Activated CD4-positive, alpha-beta T cell treated with anti-CD3 and anti-CD28 coated beads for 48 hours (primary cell): ENCODE results near the gene MTM1.

Experiments
- DNase-seq: peaks from one replicate; pipeline ENCODE4 v3.0.0-alpha.2; 2020

MTM1 gene

GRCh38 chrX:150683112-150683511, 114.7 kb downstream of the MTM1 start:
- no peak for DNase-seq

- no peak for DNase-seq
Measured at GRCh38 chrX:150683536-150684146, 115.2 kb downstream of the MTM1 start.

- no peak for DNase-seq
Measured at GRCh38 chrX:150688911-150689451, 120.6 kb downstream of the MTM1 start.

DNA sequence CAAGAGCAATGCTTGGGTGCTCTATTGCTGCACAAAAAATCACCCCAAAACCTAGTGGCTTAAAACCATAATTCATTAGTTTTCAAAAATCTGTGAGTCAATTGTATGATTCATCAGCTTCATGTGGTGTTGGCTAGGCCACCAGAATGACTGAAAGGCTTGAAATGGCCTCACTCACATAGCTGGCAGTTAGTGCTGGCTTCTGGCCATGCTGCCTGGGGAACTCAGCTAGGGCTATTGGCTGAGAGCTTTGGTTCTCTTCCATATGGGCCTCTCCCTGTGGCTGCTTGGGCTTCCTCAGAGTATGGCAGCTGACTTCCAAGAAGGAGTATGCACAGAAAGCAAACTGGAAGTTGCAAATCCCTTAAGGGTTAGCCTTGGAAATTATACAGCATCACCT, 121.7 kb downstream of the MTM1 start:
- peak; percentile 30 for DNase-seq

- DNase-seq = peak; percentile 23
Measured at GRCh38 chrX:150692296-150692695, 123.9 kb downstream of the MTM1 start.

DNA sequence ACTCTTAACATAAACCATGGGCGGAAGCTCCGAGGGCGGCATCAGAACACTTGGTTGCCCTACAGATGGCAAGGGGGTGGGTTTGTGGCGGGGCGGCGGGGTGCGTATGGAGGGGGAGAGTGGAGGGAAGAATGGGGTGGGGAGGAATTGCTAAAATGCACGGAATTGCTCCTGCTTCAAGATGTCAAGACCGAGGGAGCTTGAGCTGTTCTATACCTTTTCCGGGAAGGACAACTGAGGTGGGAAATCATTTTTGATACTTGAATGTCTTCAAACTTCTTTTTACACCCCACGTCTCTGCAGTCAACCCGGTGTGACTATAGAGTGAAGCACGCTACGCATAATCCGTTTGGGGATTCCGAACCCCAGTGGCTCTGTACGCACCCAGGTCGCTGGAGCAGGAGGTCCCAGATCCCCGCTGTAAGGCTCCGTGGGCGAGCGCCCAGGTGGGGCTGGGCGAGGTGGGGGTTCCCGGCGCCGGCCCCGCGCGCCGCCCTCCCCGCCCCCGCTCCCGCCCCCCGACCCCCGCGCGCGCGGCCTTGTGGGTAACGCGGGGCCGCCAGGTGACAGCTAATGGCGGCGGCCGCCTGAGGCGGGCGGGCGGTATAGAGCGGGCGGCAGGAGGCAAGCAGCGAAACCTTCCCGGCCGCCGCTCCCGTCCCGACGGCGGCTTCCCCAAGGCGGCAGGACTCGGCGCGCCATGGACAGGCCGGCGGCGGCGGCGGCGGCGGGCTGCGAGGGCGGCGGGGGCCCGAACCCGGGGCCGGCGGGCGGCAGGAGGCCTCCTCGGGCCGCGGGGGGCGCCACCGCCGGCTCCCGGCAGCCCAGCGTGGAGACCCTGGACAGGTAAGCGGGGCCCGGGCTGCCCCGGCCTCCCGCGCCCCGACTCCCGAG, 124.7 kb downstream of the MTM1 start, which contains the start of gene MTMR1:
Gene MTMR1 (plus strand): TSS at position 566 of the 894 bp plus-strand sequence. CDS start 135 bp downstream, at position 701.
- peak; percentile 52 for DNase-seq

- DNase-seq = peak; percentile 81
Measured at GRCh38 chrX:150693725-150694574, 125.5 kb downstream of the MTM1 start.

- peak; percentile 60 for DNase-seq
Measured at GRCh38 chrX:150694738-150695410, 126.5 kb downstream of the MTM1 start.

DNA sequence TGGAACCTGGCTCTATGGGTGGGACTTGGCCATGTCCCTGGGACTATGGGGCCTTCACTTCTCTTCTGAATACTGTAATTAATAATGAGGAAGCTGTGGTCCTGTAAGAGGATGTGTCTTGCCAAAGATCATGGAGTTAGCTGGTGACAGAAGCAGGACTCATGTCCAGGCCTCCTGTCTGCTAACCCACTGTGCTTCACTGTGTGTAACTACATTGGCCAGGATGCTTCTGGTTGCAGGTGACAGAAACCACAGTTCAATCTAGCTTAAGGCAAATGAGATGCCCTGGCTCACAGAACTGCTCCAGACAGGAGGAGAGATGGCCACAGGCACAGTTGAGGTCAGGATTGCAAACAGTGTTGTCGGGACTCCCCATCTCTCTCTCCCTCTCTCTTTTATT, 127.9 kb downstream of the MTM1 start:
- no peak for DNase-seq

DNA sequence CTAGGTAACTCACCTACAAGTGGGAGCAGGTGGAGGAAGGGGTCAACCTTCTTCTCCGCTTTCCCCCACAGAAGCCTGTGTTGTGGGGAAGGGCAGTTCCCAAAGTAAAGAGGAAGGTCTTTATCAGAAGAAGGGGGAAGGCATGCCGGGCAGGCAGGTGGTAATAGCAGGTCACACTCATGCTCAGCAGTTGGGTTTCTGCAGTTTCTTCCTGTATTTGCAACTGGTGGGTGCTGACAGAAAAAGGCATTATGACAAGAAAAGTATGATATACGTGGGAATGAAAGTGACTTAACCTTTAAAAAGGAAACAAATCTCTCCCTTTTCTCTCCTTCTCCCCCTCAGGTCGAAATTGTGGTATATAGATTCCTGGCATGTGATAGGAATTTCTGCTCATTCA, 128.4 kb downstream of the MTM1 start:
- DNase-seq = peak; percentile 38

- DNase-seq = peak; percentile 41
Measured at GRCh38 chrX:150697641-150698040, 129.2 kb downstream of the MTM1 start.

- DNase-seq = no peak
Measured at GRCh38 chrX:150698981-150699380, 130.6 kb downstream of the MTM1 start.

- no peak for DNase-seq
Measured at GRCh38 chrX:150700107-150700506, 131.7 kb downstream of the MTM1 start.

DNA sequence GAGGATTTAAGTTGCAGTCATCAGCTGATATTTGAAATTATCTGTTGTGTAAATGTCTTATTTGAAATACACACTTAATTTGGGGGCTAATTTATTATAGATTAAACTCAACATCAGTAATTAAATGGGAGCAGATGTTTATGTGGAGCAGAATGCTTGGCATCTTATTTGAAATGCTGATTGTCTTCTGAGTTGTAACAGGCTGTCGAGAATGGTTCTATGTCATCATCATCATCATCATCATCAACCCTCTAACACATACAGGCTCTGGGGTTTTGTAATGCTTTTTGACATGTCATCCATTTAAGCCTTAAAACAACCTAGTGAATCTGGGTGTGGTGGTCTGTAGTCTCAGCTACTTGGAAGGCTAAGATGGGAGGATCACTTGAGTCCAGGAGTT, 133.0 kb downstream of the MTM1 start:
- DNase-seq = no peak

DNA sequence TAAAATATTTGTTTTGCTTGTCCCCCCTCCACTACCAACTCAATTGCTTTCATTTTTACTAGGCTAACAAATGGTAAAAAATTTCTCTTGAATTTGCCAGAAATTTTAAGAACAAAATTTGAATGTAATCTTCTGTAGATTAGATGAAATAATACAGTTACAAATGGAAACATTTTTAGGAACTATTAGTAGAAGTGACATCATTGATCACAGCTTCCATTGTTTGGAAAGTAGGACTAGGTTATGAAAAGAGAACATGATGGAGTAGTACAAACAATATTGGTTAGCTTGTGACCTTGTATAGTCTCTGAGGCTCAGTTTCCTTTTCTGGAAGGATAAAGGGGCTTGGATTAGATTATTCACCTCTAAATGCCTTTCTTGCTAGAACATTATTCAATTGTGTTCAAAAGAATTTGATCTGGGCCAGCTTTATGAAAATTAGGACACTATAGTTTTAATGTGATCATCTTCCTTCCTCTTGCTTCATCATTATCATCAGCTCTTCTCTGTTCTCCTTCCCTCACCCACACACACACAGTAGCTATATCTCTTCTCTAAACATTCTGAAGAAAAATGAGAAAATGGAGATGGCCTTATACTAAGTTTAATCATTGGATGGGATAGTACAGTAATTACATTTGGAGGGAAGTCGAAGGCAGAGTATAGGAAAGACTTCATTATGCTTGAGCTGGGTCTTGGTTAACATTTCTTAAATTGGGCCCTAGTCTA, 134.7 kb downstream of the MTM1 start:
- no peak for DNase-seq

- no peak for DNase-seq
Measured at GRCh38 chrX:150703695-150703974, 135.2 kb downstream of the MTM1 start.

GRCh38 chrX:150704030-150704613, 135.7 kb downstream of the MTM1 start:
- peak; percentile 45 for DNase-seq

GRCh38 chrX:150712619-150713018, 144.2 kb downstream of the MTM1 start:
- no peak for DNase-seq

GRCh38 chrX:150715184-150715583, 146.8 kb downstream of the MTM1 start:
- DNase-seq = no peak

GRCh38 chrX:150719621-150720020, 151.2 kb downstream of the MTM1 start:
- no peak for DNase-seq
